GM12873 (cell line): ENCODE data around the gene SLC25A28.

ENCODE experiments used
- CTCF ChIP-seq: IDR thresholded peaks from 2 replicates; pipeline ENCODE4 v1.5.1; 2012; ENCODE audit warnings: low read depth, mild to moderate bottlenecking, moderate library complexity, low read length, control low read depth; ENCODE audit not compliant: insufficient read depth; ENCODE audit errors: missing control alignments

The SLC25A28 gene

GRCh38 chr10:99619851-99620710 is at the start of gene SLC25A28:
TSS of gene SLC25A28 (minus strand) at chr10:99620439. CDS start at chr10:99620335, 104 bp downstream.
- no peak for TF ChIP-seq CTCF

GRCh38 chr10:99667108-99667751 is 47.0 kb upstream of the SLC25A28 start:
- no peak for TF ChIP-seq CTCF

- TF ChIP-seq CTCF = no peak
Observed at GRCh38 chr10:99665304-99665703, 45.1 kb upstream of the SLC25A28 start.

GRCh38 chr10:99661377-99661763 is 41.1 kb upstream of the SLC25A28 start:
- no peak for TF ChIP-seq CTCF

- no peak for TF ChIP-seq CTCF
Observed at GRCh38 chr10:99660662-99661376, 40.6 kb upstream of the SLC25A28 start.

GRCh38 chr10:99659868-99660366 is 39.7 kb upstream of the SLC25A28 start:
- TF ChIP-seq CTCF = no peak
